Lower lobe of right lung (tissue), 2 donors: ENCODE data around the gene LRGUK. TPM values are rescaled to one million over a fixed set of nuclear protein-coding genes. Genes with fewer than 3 reads are reported as not detected.

Experiments used
- ATAC-seq, 2 donors: fragments of 200-7000 bp; cut with Tn5 transposase; one replicate each; pipeline ENCODE4 v1.9.1; 2020 to 2022; ENCODE audit warnings: mild to moderate bottlenecking in 2 of 2, moderate library complexity in 2 of 2
- DNase-seq: peaks from one replicate; pipeline ENCODE4 v3.0.0-alpha.2; 2020
- H3K27ac ChIP-seq: fragments of 200-600 bp; one replicate; pipeline ENCODE4 v1.8.0; 2022
- H3K27me3 ChIP-seq: fragments of 200-600 bp; one replicate; pipeline ENCODE4 v1.8.0; 2022; ENCODE audit warnings: low read depth
- H3K36me3 ChIP-seq: fragments of 200-600 bp; one replicate; pipeline ENCODE4 v1.8.0; 2022; ENCODE audit warnings: mild to moderate bottlenecking
- H3K4me1 ChIP-seq: fragments of 200-600 bp; one replicate; pipeline ENCODE4 v1.8.0; 2022
- H3K4me3 ChIP-seq: fragments of 200-600 bp; one replicate; pipeline ENCODE4 v1.8.0; 2022; ENCODE audit warnings: mild to moderate bottlenecking
- H3K9me3 ChIP-seq: fragments of 200-600 bp; one replicate; pipeline ENCODE4 v1.8.0; 2022
- intact Hi-C: fragments of 100-400 bp; cut with DNase I; formaldehyde crosslinking; loops from one replicate; pipeline ENCODE4 v1.11.0; 2022
- total RNA-seq: library from RNA; stranded (reverse); fragmentation: NEBNext Ultra II Directional; extraction: Animal tissue kit (Norgen Biotek cat#: 25700); gene quantifications from one replicate; pipeline ENCODE4 v1.2.1, GENCODE V29; 2021
- TF ChIP-seq, protein P1 (sequence below): fragments of 200-600 bp; IDR thresholded peaks from one replicate; pipeline ENCODE4 v1.8.0; 2022; ENCODE audit warnings: antibody characterized with exemption, mild to moderate bottlenecking
- donor health status: DM: no; HTN: yes; CAD: no; lungs with severe emphysema.

LRGUK gene
- total RNA-seq, 1 donor from 2014 or later, result 1.8 TPM

DNA sequence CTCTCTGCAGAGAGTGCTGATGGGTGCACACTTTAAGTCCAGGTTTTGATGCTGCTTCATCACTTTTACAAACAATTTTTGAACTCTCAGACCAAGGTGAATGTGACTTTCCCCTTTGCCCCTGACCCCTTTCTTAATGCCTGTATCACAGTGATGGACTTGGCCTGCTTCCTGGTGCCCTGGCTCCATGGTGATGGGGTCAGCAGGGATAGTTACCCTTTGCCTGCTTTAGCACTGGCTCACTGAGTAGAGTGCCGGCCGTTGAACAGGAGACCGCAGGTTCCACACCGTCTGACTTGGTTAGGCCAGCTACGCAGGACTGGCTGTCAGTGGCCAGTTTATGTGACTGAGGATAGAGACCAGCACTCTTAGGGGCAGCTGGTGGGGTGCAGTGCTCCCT, 40.1 kb downstream of the LRGUK start:
- Histone ChIP-seq H3K27ac (no peak overlapping the region), H3K27me3 (no peaks in the 10 kb centered on the region), H3K9me3 (no peaks in the 10 kb centered on the region), H3K36me3 (no peaks in the 10 kb centered on the region), H3K4me1 (no peaks in the 10 kb centered on the region), H3K4me3 (no peak overlapping the region)
- no peak for DNase-seq
- ATAC-seq, result no peak
- intact Hi-C loops, result no loop called here
- TF ChIP-seq, protein P1, sequence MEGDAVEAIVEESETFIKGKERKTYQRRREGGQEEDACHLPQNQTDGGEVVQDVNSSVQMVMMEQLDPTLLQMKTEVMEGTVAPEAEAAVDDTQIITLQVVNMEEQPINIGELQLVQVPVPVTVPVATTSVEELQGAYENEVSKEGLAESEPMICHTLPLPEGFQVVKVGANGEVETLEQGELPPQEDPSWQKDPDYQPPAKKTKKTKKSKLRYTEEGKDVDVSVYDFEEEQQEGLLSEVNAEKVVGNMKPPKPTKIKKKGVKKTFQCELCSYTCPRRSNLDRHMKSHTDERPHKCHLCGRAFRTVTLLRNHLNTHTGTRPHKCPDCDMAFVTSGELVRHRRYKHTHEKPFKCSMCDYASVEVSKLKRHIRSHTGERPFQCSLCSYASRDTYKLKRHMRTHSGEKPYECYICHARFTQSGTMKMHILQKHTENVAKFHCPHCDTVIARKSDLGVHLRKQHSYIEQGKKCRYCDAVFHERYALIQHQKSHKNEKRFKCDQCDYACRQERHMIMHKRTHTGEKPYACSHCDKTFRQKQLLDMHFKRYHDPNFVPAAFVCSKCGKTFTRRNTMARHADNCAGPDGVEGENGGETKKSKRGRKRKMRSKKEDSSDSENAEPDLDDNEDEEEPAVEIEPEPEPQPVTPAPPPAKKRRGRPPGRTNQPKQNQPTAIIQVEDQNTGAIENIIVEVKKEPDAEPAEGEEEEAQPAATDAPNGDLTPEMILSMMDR, result no peak

DNA sequence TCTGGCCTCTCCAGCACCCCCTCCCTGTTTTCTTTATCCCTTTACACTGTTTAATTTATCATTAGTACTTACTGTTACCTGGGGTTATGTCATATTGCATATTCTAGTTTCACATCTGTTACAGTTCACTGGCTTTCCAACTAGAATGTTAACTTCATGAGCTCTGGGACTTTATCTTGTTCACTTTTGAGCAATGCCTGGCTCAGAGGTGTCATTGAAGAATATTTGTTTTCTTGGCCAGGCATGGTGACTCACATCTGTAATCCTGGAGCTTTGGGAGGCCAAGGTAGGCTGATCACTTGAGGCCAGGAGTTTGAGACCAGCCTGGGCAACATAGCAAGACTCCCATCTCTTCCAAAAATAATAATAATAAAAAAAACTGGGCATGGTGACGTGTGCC, 40.7 kb downstream of the LRGUK start:
- Histone ChIP-seq H3K27me3 (no peaks in the 10 kb centered on the region), H3K4me3 (no peak overlapping the region), H3K9me3 (no peaks in the 10 kb centered on the region), H3K4me1 (no peaks in the 10 kb centered on the region), H3K27ac (no peak overlapping the region), H3K36me3 (no peaks in the 10 kb centered on the region)
- no peak for ATAC-seq
- TF ChIP-seq, protein P1, result no peak
- intact Hi-C loops, result no loop called here
- no peak for DNase-seq

DNA sequence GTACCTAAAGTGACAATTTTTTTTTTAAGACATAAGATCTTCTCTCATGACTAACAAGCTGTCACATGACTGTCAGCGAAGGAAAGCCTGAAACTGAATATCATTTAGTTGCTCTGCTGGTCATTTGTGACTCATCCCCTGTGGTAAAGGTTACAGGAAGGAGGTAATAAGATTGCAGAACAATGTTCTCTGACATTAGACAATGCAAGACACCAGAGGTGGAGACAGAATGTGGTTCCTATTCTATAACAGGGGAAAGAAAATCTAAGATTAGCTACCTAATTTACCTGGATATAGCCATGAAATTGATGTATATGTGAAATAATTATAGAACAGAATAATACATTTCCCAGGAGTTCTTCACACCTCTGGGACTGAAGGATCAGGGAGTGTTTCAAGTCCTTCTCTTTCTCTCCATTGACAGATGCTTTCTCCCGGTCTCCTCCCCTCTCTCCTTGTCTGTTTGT, 47.7 kb downstream of the LRGUK start:
- Histone ChIP-seq H3K27ac (no peak overlapping the region), H3K4me3 (no peak overlapping the region), H3K36me3 (no peaks in the 10 kb centered on the region), H3K27me3 (no peaks in the 10 kb centered on the region), H3K4me1 (no peaks in the 10 kb centered on the region), H3K9me3 (no peaks in the 10 kb centered on the region)
- TF ChIP-seq, protein P1, result no peak
- intact Hi-C loops, result no loop called here
- ATAC-seq (peak; percentile 80 to 82), DNase-seq (no peak)

DNA sequence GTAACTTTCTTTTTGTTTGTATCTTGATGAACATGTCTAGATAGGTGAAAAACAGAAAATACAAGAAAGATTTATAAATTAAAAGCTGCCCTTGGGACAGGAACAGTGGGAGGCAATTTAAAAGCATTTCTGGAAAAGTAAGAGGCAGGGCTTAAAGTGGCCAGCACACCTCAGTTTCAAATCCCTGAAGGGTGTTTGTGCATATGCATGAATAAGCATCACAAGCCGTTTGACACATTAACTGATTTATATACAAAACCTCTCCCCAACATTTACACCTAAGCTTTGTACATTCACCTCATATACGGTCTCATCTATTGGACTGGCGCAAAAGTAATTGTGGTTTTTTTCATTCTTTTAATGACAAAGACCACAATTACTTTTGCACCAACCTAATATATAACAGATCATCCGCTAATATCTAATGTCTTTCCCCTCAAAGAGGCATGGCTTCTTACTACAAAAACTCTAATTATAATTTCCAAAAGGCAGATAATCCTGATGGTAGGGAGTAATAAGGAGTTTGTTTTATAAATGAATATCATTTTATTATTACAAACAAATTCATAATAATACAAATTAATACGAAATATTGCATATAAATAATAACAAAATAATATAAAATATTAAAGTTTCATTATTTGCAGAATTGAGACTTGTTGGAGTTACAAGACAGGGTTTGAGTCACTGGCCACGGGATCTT, 48.3 kb downstream of the LRGUK start:
- no peak for ATAC-seq
- no peak overlapping the region for H3K4me3 ChIP-seq
- no peaks in the 10 kb centered on the region for H3K36me3 ChIP-seq
- no peaks in the 10 kb centered on the region for H3K27me3 ChIP-seq
- no peaks in the 10 kb centered on the region for H3K4me1 ChIP-seq
- TF ChIP-seq, protein P1, result no peak
- intact Hi-C loops, result no loop called here
- H3K9me3 ChIP-seq, result no peaks in the 10 kb centered on the region
- DNase-seq, result no peak
- no peak overlapping the region for H3K27ac ChIP-seq

DNA sequence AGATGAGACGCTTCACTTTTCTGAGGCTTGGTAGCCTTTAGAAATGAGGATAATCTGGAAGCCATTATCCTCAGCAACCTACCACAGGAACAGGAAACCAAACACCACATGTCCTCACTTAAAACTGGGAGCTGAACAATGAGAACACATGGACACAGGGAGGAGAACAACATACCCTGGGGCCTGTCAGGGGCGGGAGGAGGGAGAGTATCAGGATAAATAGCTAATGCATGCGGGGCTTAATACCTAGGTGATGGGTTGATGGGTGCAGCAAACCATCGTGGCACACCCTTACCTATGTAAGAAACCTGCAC, 48.9 kb downstream of the LRGUK start:
- no peaks in the 10 kb centered on the region for H3K4me1 ChIP-seq
- H3K4me3 ChIP-seq, result no peak overlapping the region
- no peaks in the 10 kb centered on the region for H3K9me3 ChIP-seq
- H3K36me3 ChIP-seq, result no peaks in the 10 kb centered on the region
- no peaks in the 10 kb centered on the region for H3K27me3 ChIP-seq
- H3K27ac ChIP-seq, result no peak overlapping the region
- TF ChIP-seq, protein P1, result no peak
- DNase-seq (no peak), ATAC-seq (no peak)
- intact Hi-C loops, result no loop called here
